Endodermal cell (in vitro differentiated cells): Measurements from ENCODE around the gene AFF2. TPM values are rescaled to one million over a fixed set of nuclear protein-coding genes. Genes with fewer than 3 reads are reported as not detected.
A peak's percentile ranks its signal among the peaks of the same experiment; 100 is the strongest.

Experiments used
- DNase-seq: peaks from one replicate; pipeline ENCODE4 v3.0.0-alpha.2; 2017
- H3K27ac ChIP-seq: 2 replicates; pipeline ENCODE4 v1.5.1; 2013; ENCODE audit warnings: mild to moderate bottlenecking, low read depth, low read length, moderate library complexity
- H3K27me3 ChIP-seq: 2 replicates; pipeline ENCODE4 v1.6.1; 2013; ENCODE audit warnings: mild to moderate bottlenecking, low read length, moderate library complexity; ENCODE audit not compliant: insufficient read depth, control insufficient read depth, poor library complexity, severe bottlenecking
- H3K36me3 ChIP-seq: 2 replicates; pipeline ENCODE4 v1.7.0; 2013; ENCODE audit warnings: mild to moderate bottlenecking, low read length, moderate library complexity; ENCODE audit not compliant: control insufficient read depth, insufficient read depth
- H3K4me1 ChIP-seq: one replicate; pipeline ENCODE4 v1.7.0; 2013; ENCODE audit warnings: low read length; ENCODE audit not compliant: control insufficient read depth, insufficient read depth
- H3K4me3 ChIP-seq: 2 replicates; pipeline ENCODE4 v1.5.1; 2013; ENCODE audit warnings: mild to moderate bottlenecking, low read length, moderate library complexity
- H3K9ac ChIP-seq: 2 replicates; pipeline ENCODE4 v1.6.1; 2013; ENCODE audit warnings: mild to moderate bottlenecking, low read length, moderate library complexity; ENCODE audit not compliant: poor library complexity, severe bottlenecking; ENCODE audit errors: extremely low read depth
- H3K9me3 ChIP-seq: 2 replicates; pipeline ENCODE4 v1.6.1; 2013; ENCODE audit warnings: mild to moderate bottlenecking, low read length, moderate library complexity; ENCODE audit not compliant: control insufficient read depth
- H3K27ac Mint-ChIP-seq: 2 replicates; pipeline ENCODE4 v1.8.0; 2020; ENCODE audit warnings: mixed read lengths
- H3K27me3 Mint-ChIP-seq: 2 replicates; pipeline ENCODE4 v1.8.0; 2021; ENCODE audit warnings: mild to moderate bottlenecking, mixed read lengths; ENCODE audit not compliant: insufficient read depth
- H3K36me3 Mint-ChIP-seq: 2 replicates; pipeline ENCODE4 v1.8.0; 2020; ENCODE audit warnings: low read depth, mixed read lengths
- H3K4me1 Mint-ChIP-seq: 2 replicates; pipeline ENCODE4 v1.8.0; 2020; ENCODE audit warnings: mixed read lengths
- H3K4me3 Mint-ChIP-seq: 2 replicates; pipeline ENCODE4 v1.8.0; 2020; ENCODE audit warnings: mild to moderate bottlenecking, moderate library complexity, mixed read lengths
- H3K9me3 Mint-ChIP-seq: 2 replicates; pipeline ENCODE4 v1.8.0; 2020; ENCODE audit warnings: mild to moderate bottlenecking, mixed read lengths
- CTCF ChIP-seq: fragments of 200-600 bp; sonication (generic); conservative IDR thresholded peaks from 2 replicates; pipeline ENCODE4 v1.5.0; 2021; ENCODE audit warnings: antibody characterized with exemption, mild to moderate bottlenecking
- WGBS, 2 experiments: methylation state at CpG; one replicate each; pipeline versions ENCODE4 v1.1.5 to v1.1.7; 2013; ENCODE audit warnings: missing lambda C conversion rate in 2 of 2, mixed read lengths in 1 of 2; ENCODE audit not compliant: insufficient coverage in 1 of 2, insufficient read length in 1 of 2; 5-methylcytosine and 5-hydroxymethylcytosine counted together
- total RNA-seq, 2 donors: library from RNA; stranded (reverse); fragmentation: NEBNext Ultra II Directional in 1 of 2; extraction: Animal tissue kit (Norgen Biotek cat#: 25700) in 1 of 2; gene quantifications; 2 replicates in 1 of 2; 3 replicates in 1 of 2; pipeline ENCODE4 v1.2.1, GENCODE V29; 2021

AFF2 gene
- total RNA-seq, 2 donors from 2014 or later, result 3.7 to 5.6 TPM

DNA sequence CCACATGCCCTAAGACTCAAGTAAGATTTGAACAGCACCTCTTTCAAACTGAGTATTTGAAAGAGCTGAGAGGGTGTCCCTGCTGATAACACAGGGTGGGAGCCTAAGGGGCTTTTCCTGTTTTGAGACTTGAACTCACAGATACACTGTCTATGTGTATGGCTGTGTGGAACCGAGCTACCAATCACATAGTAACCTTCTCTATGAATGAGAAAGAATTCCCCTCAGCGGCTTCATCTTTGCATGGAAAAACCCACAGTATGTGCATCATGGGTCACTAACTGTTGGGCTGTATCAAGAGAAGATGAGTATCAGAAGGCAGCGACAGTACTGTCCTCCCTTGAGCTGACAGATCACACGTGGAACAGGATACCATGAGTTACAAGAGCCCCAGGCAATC lies 336.3 kb downstream of the AFF2 start:
- no peak overlapping the region for H3K27ac Mint-ChIP-seq
- no peaks in the 10 kb centered on the region for H3K4me1 ChIP-seq
- WGBS, 2 experiments, result 60% methylated on average over 3 of the region's 4 CpGs; no CpG with 5 or more reads in 1 of the 2 experiments
- H3K9me3 ChIP-seq, result no peaks in the 10 kb centered on the region
- H3K27me3 Mint-ChIP-seq, result peaks cover 42% of the 10 kb centered on the region
- peaks cover 49% of the 10 kb centered on the region for H3K9me3 Mint-ChIP-seq
- no peak overlapping the region for H3K27ac ChIP-seq
- DNase-seq, result no peak
- no peaks in the 10 kb centered on the region for H3K36me3 ChIP-seq
- TF ChIP-seq CTCF, result no peak
- no peak overlapping the region for H3K9ac ChIP-seq
- peaks cover 38% of the 10 kb centered on the region for H3K27me3 ChIP-seq
- no peak overlapping the region for H3K4me3 ChIP-seq
- H3K4me3 Mint-ChIP-seq, result no peak overlapping the region
- H3K36me3 Mint-ChIP-seq, result no peaks in the 10 kb centered on the region
- H3K4me1 Mint-ChIP-seq, result no peaks in the 10 kb centered on the region

GRCh38 chrX:148850631-148851030 lies 350.2 kb downstream of the AFF2 start:
- no peak overlapping the region for H3K9ac ChIP-seq
- no peak for DNase-seq
- 78 to 100% methylated on average over 1 of the region's 1 CpG for whole genome bisulfite sequencing, 2 experiments
- no peaks in the 10 kb centered on the region for H3K36me3 ChIP-seq
- no peaks in the 10 kb centered on the region for H3K9me3 ChIP-seq
- Mint-ChIP-seq H3K36me3 (no peaks in the 10 kb centered on the region), H3K27ac (no peak overlapping the region), H3K9me3 (peaks cover 29% of the 10 kb centered on the region), H3K27me3 (peaks cover 95% of the 10 kb centered on the region), H3K4me3 (no peak overlapping the region), H3K4me1 (no peaks in the 10 kb centered on the region)
- no peak for TF ChIP-seq CTCF
- no peak overlapping the region for H3K27ac ChIP-seq
- no peaks in the 10 kb centered on the region for H3K4me1 ChIP-seq
- H3K4me3 ChIP-seq, result no peak overlapping the region
- H3K27me3 ChIP-seq, result peaks cover 90% of the 10 kb centered on the region

GRCh38 chrX:148854306-148854705 lies 353.9 kb downstream of the AFF2 start:
- Mint-ChIP-seq H3K27me3 (peaks cover 72% of the 10 kb centered on the region), H3K4me3 (no peak overlapping the region), H3K9me3 (peaks cover 27% of the 10 kb centered on the region), H3K27ac (no peak overlapping the region), H3K36me3 (no peaks in the 10 kb centered on the region), H3K4me1 (no peaks in the 10 kb centered on the region)
- Histone ChIP-seq H3K4me3 (no peak overlapping the region), H3K9ac (no peak overlapping the region), H3K27ac (peak overlapping the region; percentile 79), H3K36me3 (no peaks in the 10 kb centered on the region), H3K4me1 (no peaks in the 10 kb centered on the region), H3K27me3 (peaks cover 53% of the 10 kb centered on the region), H3K9me3 (no peaks in the 10 kb centered on the region)
- WGBS, 2 experiments, result 79% methylated on average over 4 of the region's 4 CpGs; no CpG with 5 or more reads in 1 of the 2 experiments
- TF ChIP-seq CTCF, result no peak
- DNase-seq, result no peak
